Transverse colon (tissue), 4 donors: ENCODE results near the gene RBP3.

Source experiments
- CTCF ChIP-seq, 5 experiments: fragments of 200-600 bp in 3 of 5; fragments of 450-650 bp in 2 of 5; sonication (generic) in 3 of 5; IDR thresholded peaks; 1 replicate in 2 of 5; 2 replicates in 3 of 5; pipeline ENCODE4 v1.5.1; 2016 to 2017; ENCODE audit warnings: antibody characterized with exemption in 5 of 5, inconsistent platforms in 3 of 5, mild to moderate bottlenecking in 2 of 5, moderate library complexity in 1 of 5
- EP300 ChIP-seq: sonication (generic); formaldehyde crosslinking; IDR thresholded peaks from one replicate; pipeline ENCODE4 v1.6.1; 2017; ENCODE audit warnings: antibody characterized with exemption, low read depth
- POLR2A ChIP-seq: fragments of 450-650 bp; IDR thresholded peaks from one replicate; pipeline ENCODE4 v1.6.1; 2016; ENCODE audit warnings: antibody characterized with exemption, mild to moderate bottlenecking, moderate library complexity
- POLR2AphosphoS5 ChIP-seq, 3 donors: sonication (generic); formaldehyde crosslinking; IDR thresholded peaks; one replicate each; pipeline ENCODE4 v1.6.1; 2016; ENCODE audit warnings: antibody characterized with exemption in 3 of 3

- TF ChIP-seq POLR2A (no peak), CTCF (IDR thresholded peaks at IDR 0.05) (no peak), EP300 (no peak), POLR2AphosphoS5 (IDR thresholded peaks at IDR 0.05) (no peak)
These were observed 19.5 kb downstream of the RBP3 start for GRCh38 chr10:47367646-47368045.
